ENCODE results near the gene WNT7A.
"Not testable (repeated sequence)": the region's sequence is repeated elsewhere in the genome, so short reads cannot be mapped to it uniquely, and the experiment has no call there.

Gene WNT7A

GRCh38 chr3:13865106-13865505 is 14.8 kb downstream of the WNT7A start:
- DNase-seq, result no peak

DNA sequence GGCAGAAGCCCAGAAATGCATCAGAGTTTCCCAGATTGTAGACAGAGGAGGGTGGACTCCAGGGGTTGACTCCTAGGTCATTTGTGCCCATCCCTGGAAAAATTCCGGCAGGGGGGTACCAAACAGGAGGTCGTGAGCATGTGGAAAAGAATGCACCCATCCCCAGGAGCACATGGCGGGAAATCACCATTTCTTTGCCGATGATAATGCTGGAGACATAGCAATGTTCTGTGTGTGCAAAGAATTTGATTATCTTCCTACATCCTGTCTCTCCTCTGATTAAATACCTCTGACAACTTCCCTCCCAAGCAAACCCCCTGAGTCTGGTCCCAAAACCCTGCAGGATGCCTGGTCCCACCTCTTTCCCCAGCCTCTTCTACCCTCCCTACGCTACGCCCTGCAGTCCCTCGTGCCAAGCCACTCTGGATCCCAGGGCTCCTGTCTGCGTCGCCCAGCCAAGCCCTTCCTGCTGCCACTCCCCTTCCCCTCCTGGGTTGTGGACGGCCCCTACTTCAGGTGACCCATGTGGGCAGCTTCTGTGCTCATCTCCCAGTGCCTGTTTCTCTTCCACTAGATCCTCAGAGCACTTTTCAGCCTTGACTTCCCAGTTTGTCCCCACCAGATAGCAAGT is 15.8 kb downstream of the WNT7A start:
- no peak for DNase-seq

DNA sequence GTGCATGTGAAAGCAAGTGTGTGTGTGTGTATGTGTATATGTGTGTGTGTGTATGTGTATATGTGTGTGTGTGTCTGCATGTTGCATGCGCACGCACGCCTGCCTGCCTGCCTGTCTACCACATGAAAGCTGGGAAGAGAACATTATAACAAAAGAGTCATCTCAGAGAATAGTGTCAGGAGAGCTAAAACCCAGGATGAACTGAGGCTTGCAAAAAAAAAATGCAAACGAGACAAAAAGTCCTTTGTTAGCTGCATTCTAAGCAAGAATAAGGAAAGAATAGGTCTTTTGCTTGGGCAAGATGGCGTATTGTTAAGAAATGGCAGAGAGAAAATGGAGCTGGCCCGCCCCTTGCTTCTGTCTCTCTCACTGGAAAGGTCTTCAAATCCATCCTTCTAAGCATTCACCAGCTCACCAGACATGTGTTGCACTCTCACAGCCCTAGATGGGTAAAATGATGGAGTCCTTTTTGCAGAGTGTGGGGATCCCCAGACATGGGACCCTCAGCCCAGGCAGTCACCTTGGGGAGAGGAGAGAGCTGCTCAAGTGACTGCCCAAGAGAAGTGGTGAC is 16.4 kb downstream of the WNT7A start:
- DNase-seq, result no peak

- no peak for DNase-seq
Measured at GRCh38 chr3:13861461-13861860, 18.4 kb downstream of the WNT7A start.

- no peak for DNase-seq
Measured at GRCh38 chr3:13860001-13860400, 19.9 kb downstream of the WNT7A start.

DNA sequence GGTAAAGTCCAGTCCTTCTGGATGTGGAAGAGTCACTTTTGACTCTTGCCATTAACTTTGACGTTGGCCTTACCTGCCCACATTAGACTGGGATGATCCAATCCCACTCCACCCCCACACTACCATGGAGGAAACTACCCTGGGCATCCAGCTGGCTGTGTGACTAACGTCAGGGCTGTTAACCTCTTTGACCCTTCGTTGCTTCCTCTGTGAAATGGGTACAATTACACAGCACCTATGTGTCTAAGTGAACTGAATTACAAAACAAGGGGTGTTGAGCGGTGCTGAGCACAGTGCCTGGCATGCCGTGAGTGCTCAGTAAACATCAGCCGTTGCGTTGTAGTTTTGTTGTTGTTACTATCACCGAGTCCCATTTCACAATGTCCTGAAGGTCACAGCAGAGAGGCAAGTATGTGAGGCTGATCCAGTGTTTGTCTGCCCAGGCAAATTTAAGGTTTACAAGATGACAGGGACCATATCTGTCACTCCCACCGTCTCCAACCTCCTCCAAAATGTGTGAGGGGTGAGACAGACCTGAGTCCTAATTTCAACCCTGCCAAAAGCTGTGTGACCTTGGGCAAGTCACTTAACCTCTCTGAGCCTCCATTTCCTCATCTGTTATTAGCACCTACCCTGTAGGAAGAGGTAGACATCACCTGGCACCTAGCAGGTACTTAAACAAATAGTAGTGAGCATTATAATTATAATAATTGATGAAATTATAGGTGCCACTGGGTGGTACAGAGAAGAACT is 20.9 kb downstream of the WNT7A start:
- no peak for DNase-seq

- DNase-seq, result no peak
Measured at GRCh38 chr3:13857702-13858380, 22.0 kb downstream of the WNT7A start.

DNA sequence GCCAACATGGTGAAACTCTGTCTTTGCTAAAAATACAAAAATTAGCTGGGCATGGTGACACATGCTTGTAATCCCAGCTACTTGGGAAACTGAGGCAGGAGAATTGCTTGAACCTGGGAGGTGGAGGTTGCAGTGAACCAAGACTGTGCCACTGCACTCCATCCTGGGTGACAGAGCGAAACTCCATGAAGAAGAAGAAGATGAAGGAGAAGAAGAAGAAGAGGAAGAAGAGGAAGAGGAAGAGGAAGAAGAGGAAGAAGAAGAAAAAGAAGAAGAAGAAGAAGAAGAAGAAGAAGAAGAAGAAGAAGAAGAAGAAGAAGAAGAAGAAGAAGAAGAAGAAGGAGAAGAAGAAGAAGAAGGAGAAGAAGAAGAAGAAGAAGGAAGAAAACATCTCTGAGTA is 23.2 kb downstream of the WNT7A start:
- not testable (repeated sequence) for DNase-seq

- DNase-seq, result no peak
Measured at GRCh38 chr3:13856006-13856405, 23.9 kb downstream of the WNT7A start.

- DNase-seq, result no peak
Measured at GRCh38 chr3:13854492-13854891, 25.4 kb downstream of the WNT7A start.

DNA sequence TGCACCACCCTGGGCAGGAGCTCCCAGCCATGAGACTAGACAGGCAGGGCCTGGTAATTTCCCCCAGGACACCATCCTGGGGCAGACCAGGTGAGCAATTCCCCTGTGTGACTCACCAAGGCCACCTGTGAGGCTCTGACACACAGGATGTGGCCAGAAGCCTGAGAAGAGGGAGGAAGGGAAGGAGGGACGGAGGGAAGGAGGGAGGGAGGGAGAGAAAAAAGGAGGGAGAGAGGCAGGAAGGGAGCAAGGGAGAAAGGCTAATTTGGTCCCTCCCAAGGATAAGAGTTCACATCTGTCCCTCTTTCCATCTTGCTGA is 25.9 kb downstream of the WNT7A start:
- no peak for DNase-seq

GRCh38 chr3:13853256-13853977 is 26.5 kb downstream of the WNT7A start:
- DNase-seq, result no peak

- no peak for DNase-seq
Measured at GRCh38 chr3:13852638-13853009, 27.2 kb downstream of the WNT7A start.

DNA sequence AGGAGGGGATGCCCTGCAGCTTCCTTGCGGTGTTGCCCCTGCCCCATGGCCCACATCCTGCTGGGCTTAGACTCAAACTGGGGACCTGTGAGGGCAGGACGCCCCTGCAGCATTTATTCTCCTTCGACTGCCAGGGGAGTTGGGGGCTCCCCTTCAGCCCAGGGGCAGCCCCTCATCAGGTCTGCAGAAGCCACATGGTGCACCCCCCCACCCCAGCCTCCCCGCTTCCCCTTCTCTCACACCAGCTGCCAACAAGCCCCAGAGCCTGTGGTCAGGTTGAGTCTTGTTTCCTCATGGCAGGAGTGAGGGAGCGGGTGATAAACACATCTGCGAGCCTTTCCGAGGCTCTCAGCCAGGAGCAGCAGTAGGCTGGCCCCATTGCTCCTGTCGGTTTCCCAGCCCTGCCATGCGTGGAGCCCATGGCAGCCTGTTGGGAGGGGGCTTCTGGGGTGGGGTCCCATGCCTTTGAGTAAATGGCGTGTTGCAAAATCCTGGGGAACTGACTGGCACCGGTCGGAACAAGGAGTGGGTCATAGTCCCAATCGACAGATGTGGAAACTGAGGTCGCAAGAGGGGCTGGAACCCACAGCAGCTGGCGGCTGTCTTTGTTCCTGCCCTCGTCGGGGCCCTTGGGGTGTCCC is 27.8 kb downstream of the WNT7A start:
- DNase-seq, result no peak

- DNase-seq, result no peak
Measured at GRCh38 chr3:13851091-13851849, 28.6 kb downstream of the WNT7A start.

DNA sequence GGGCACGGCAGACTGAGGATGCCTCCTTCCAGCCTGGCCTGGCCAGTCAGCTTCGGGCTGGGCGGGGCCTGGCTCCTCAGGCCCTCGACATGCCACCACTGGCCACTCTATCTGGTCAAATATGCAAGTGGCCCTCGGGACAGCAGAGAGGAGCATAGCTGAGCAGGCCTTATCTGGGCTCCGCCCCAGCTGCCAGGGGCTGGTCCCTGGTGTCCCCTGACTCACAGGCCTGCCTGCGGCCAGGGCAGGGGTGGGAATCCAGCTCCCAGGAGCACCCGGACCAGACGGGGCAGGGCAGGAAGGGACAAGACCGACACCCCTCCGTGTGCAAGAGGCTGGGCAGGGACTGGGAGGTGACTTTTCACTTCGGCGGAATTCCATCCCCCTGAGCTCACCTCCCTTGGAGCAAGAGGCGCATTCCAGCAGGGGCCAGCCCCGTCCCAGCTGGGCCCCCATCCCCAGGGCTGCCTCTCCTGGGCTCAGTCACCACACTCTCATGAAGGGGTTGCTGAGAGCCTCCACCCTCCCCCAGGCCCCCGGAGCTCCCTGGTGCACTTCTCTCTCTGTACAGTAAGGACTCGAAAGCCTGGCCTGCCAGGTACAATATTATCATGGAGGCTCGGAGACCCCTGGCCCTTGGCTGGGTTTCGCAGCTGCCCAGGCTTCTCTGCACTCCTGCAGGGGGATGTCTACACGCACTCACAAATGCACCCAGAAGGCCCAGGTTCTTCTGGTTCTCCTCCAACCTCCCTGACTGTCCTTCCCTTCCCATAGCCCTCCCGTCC is 29.5 kb downstream of the WNT7A start:
- DNase-seq, result no peak

DNA sequence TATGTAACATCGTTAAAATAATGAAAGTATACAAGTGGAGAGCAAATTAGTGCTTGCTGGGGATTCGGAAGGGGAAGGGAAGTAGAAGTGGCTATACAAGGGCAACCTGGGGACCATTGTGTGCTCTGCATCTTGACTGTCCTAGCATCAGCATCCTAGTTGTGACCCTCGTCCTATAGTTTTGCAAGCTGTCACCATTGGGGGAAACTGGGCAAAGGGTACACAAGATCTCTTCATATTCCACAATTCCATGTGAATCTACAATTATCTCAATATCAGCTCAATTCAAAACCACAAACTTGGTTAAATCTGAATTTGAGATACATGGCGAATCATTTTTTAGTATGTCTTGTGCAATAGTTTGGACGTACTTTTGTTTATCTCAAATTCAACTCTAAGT is 30.9 kb downstream of the WNT7A start:
- DNase-seq, result no peak

- no peak for DNase-seq
Measured at GRCh38 chr3:13846716-13847570, 32.9 kb downstream of the WNT7A start.

DNA sequence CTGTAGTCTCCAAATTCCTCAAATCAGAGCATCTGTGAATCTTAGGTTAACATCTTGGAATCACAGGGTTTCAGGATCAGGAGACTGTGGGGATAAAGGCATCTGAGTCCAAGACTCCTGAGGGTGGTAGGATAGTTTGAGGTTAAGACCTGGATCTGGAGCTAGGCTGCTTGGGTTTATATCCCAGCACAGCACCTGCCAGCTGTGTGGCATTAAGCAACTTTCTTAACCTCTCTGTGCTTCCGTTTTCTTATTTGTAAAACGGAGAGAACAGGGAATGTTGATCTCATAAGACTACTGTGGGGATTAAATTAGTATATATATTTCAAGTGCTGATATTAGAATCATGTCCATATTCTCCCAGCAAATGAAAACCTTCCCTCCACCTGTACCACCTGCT is 33.6 kb downstream of the WNT7A start:
- DNase-seq, result no peak

DNA sequence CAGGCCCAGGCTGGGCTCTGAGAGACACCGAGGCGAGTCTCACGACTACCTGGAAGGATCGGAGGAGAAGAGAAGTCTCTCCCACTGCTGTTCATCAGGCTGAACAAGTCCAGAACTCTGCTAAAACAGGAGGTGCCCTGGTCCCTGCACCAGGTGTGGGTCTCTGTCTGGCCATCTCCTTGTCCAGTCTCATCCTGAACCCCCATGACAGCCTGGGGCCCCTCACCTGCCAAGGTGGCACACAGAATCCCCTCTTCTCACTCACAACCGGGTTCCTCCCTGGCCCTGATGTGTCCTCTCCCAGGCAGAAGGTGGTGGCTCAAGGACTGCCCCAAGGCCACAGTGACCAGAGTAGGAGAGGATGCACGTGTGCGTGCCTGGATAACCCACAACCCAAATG is 34.1 kb downstream of the WNT7A start:
- no peak for DNase-seq

Measured in right forelimb (tissue), 1 donor.